Panc1 (cell line): Measurements from ENCODE around the gene TNIP1. TPM values are rescaled to one million over a fixed set of nuclear protein-coding genes. Genes with fewer than 3 reads are reported as not detected.

Source experiments
- ATAC-seq: fragments of 200-7000 bp; cut with Tn5 transposase; 2 replicates; pipeline ENCODE4 v1.9.1; 2020; ENCODE audit warnings: mild to moderate bottlenecking, moderate library complexity
- BruUV-seq: library from RNA; stranded (reverse); fragments of 400-500 nt; replicated peaks from 2 replicates; lab custom pipeline; 2021; lab: Mats Ljungman, UMichigan
- CTCF ChIA-PET: fragments of 300-600 bp; sonication (Branson Sonifier 250); formaldehyde crosslinking; loops from one replicate; lab custom pipeline; 2022; ENCODE audit warnings: antibody characterized with exemption; lab: Charles Lee
- POLR2A ChIA-PET: fragments of 300-600 bp; sonication (Branson Sonifier 250); formaldehyde crosslinking; loops from one replicate; lab custom pipeline; 2022; ENCODE audit warnings: antibody characterized with exemption; lab: Charles Lee
- DNase-seq: peaks from one replicate; pipeline ENCODE4 v3.0.0-alpha.2; 2010; ENCODE audit warnings: low read depth, low spot score
- H3K27ac ChIP-seq: 2 replicates; pipeline ENCODE4 v1.5.1; 2011; ENCODE audit warnings: mild to moderate bottlenecking, low read length, inconsistent platforms
- H3K27me3 ChIP-seq: fragments of 200-500 bp; sonication (Bioruptor generic); 2 replicates; pipeline ENCODE4 v1.6.0; 2014; ENCODE audit warnings: low read length, inconsistent platforms; ENCODE audit not compliant: control insufficient read depth, insufficient read depth
- H3K36me3 ChIP-seq: fragments of 200-500 bp; sonication (Bioruptor generic); 2 replicates; pipeline ENCODE4 v1.5.1; 2014; ENCODE audit warnings: inconsistent platforms, mild to moderate bottlenecking, low read length, moderate library complexity; ENCODE audit not compliant: control insufficient read depth, insufficient read depth
- H3K4me1 ChIP-seq: 2 replicates; pipeline ENCODE4 v1.5.1; 2011; ENCODE audit warnings: inconsistent platforms, mild to moderate bottlenecking, low read length, moderate library complexity; ENCODE audit not compliant: control insufficient read depth, insufficient read depth
- H3K4me3 ChIP-seq, 2 experiments: 2 replicates each; pipeline ENCODE4 v1.5.1; 2011 to 2012; ENCODE audit warnings: low read depth in 2 of 2, low read length in 2 of 2, mild to moderate bottlenecking in 2 of 2, inconsistent platforms in 1 of 2, moderate library complexity in 1 of 2
- H3K9me3 ChIP-seq: fragments of 200-500 bp; sonication (Bioruptor generic); 2 replicates; pipeline ENCODE4 v1.5.1; 2014; ENCODE audit warnings: low read depth, mild to moderate bottlenecking, inconsistent platforms, low read length, moderate library complexity; ENCODE audit not compliant: control insufficient read depth, insufficient read depth
- CTCF ChIP-seq: fragments of 450-650 bp; IDR thresholded peaks from 2 replicates; pipeline ENCODE4 v1.5.1; 2017; ENCODE audit warnings: mild to moderate bottlenecking
- POLR2AphosphoS5 ChIP-seq: IDR thresholded peaks from 2 replicates; pipeline ENCODE4 v1.6.1; 2012; ENCODE audit warnings: mild to moderate bottlenecking, low read depth, low read length, moderate library complexity
- REST ChIP-seq, 2 experiments: IDR thresholded peaks; 2 replicates each; pipeline ENCODE4 v1.6.1; 2011 to 2012; ENCODE audit warnings: low read depth in 2 of 2, control low read depth in 1 of 2, low read length in 1 of 2, mild to moderate bottlenecking in 1 of 2, moderate library complexity in 1 of 2; ENCODE audit not compliant: insufficient read depth in 1 of 2
- SIN3A ChIP-seq: IDR thresholded peaks from 2 replicates; pipeline ENCODE4 v1.6.1; 2012; ENCODE audit warnings: low read depth, mild to moderate bottlenecking, low read length, moderate library complexity, borderline replicate concordance; ENCODE audit not compliant: insufficient read depth
- TCF7L2 ChIP-seq: IDR thresholded peaks from 2 replicates; pipeline ENCODE4 v1.6.1; 2011; ENCODE audit warnings: mild to moderate bottlenecking, low read depth, low read length, inconsistent platforms
- in situ Hi-C: cut with HindIII; loops from 2 replicates; pipeline ENCODE4 v1.10.0; 2016; ENCODE audit warnings: low sequenced_read_pairs, low pct_unique_long_range_greater_than_20kb
- intact Hi-C: fragments of 100-400 bp; cut with micrococcal nuclease; formaldehyde crosslinking; loops from one replicate; pipeline ENCODE4 v1.10.0; 2022; ENCODE audit not compliant: unreplicated experiment
- total RNA-seq: library from RNA; stranded (reverse); gene quantifications from one replicate; pipeline ENCODE4 v1.2.1, GENCODE V29; 2021; ENCODE audit not compliant: unreplicated experiment

TNIP1 gene
- total RNA-seq, 1 experiment from 2014 or later, result 81.9 TPM

GRCh38 chr5:151024440-151025249 lies 56.2 kb downstream of the TNIP1 start:
- POLR2A ChIA-PET, result no interaction called here
- TF ChIP-seq SIN3A (no peak), REST (IDR thresholded peaks at IDR 0.05; ENCODE audit: insufficient read depth in 1 of 2, low read depth in 2 of 2, low read length in 1 of 2) (no peak), CTCF (no peak), TCF7L2 (no peak), POLR2AphosphoS5 (no peak)
- 0 out of 2 replicates have a peak, but pooled peaks cover 2% of the 10 kb centered on the region for H3K4me1 ChIP-seq
- H3K27ac ChIP-seq, result no peak overlapping the region
- H3K27me3 ChIP-seq, result no peaks in the 10 kb centered on the region
- intact Hi-C loops (no loop called here), in situ Hi-C loops (no loop called here)
- no peak overlapping the region for H3K4me3 ChIP-seq
- ATAC-seq, result no peak
- CTCF ChIA-PET, result no interaction called here
- no peak for DNase-seq
- no peaks in the 10 kb centered on the region; the same call in 1 of the 2 replicates for H3K36me3 ChIP-seq
- H3K9me3 ChIP-seq, result no peaks in the 10 kb centered on the region
- BruUV-seq, result no TSS peak

GRCh38 chr5:151023651-151024050 lies 57.2 kb downstream of the TNIP1 start:
- in situ Hi-C loops, result no loop called here
- TF ChIP-seq POLR2AphosphoS5, result no peak
- no peak for TF ChIP-seq TCF7L2
- no peak for TF ChIP-seq REST (IDR thresholded peaks at IDR 0.05; ENCODE audit: insufficient read depth in 1 of 2, low read depth in 2 of 2, low read length in 1 of 2)
- TF ChIP-seq CTCF, result no peak
- TF ChIP-seq SIN3A, result no peak

More at GRCh38 chr5:151023651-151024050, 57.2 kb downstream of the TNIP1 start:
- Histone ChIP-seq H3K27ac (no peak overlapping the region), H3K9me3 (no peaks in the 10 kb centered on the region), H3K4me3 (no peak overlapping the region), H3K27me3 (no peaks in the 10 kb centered on the region), H3K4me1 (0 out of 2 replicates have a peak, but pooled peaks cover 2% of the 10 kb centered on the region), H3K36me3 (no peaks in the 10 kb centered on the region)
- ATAC-seq (no peak), DNase-seq (no peak)
- ChIA-PET POLR2A (no interaction called here), CTCF (no interaction called here)
- BruUV-seq, result no TSS peak
- intact Hi-C loops, result no loop called here
